Measurements from ENCODE around the gene COL6A1.

COL6A1 gene, protein sequence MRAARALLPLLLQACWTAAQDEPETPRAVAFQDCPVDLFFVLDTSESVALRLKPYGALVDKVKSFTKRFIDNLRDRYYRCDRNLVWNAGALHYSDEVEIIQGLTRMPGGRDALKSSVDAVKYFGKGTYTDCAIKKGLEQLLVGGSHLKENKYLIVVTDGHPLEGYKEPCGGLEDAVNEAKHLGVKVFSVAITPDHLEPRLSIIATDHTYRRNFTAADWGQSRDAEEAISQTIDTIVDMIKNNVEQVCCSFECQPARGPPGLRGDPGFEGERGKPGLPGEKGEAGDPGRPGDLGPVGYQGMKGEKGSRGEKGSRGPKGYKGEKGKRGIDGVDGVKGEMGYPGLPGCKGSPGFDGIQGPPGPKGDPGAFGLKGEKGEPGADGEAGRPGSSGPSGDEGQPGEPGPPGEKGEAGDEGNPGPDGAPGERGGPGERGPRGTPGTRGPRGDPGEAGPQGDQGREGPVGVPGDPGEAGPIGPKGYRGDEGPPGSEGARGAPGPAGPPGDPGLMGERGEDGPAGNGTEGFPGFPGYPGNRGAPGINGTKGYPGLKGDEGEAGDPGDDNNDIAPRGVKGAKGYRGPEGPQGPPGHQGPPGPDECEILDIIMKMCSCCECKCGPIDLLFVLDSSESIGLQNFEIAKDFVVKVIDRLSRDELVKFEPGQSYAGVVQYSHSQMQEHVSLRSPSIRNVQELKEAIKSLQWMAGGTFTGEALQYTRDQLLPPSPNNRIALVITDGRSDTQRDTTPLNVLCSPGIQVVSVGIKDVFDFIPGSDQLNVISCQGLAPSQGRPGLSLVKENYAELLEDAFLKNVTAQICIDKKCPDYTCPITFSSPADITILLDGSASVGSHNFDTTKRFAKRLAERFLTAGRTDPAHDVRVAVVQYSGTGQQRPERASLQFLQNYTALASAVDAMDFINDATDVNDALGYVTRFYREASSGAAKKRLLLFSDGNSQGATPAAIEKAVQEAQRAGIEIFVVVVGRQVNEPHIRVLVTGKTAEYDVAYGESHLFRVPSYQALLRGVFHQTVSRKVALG

DNA sequence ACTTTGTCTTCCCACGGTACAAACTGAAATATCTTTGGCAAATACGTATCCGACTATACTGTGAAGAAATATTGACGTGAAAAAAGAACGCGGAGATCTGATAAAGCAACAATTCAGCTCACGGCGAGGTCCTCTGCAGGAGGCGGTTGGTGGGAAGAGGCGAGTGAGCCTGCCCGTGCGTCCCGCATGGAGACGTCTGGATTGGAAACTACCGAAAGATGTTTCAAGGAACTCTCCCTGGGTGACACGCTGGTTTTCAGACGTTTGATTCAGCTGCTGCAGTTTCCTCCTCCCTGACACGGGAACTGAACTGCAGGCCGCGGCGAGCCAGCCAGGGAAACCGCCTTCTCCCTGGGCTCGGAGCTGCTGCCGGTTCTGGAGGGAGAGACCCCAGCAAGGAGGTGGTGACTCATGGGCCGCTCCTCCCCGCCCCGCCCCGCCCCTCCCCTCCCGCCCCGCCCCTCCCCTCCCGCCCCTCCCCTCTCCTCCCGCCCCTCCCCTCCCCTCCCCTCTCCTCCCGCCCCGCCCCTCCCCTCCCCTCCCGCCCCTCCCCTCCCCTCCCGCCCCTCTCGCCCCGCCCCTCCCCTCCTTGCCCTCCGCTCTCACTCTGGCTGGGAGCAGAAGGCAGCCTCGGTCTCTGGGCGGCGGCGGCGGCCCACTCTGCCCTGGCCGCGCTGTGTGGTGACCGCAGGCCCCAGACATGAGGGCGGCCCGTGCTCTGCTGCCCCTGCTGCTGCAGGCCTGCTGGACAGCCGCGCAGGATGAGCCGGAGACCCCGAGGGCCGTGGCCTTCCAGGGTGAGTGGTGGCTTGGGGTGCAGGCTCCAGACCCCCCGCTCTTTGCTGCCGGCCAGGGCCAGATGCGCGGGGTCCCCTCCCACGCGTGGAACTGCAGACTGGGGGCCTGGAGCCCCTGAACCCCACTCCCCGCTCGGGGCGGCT is at the start of gene COL6A1:
Gene COL6A1, plus strand, starts transcription at position 620 of the 941 bp plus-strand sequence. Its CDS starts 81 bp downstream, at position 701.
- TF ChIP-seq, protein P1, sequence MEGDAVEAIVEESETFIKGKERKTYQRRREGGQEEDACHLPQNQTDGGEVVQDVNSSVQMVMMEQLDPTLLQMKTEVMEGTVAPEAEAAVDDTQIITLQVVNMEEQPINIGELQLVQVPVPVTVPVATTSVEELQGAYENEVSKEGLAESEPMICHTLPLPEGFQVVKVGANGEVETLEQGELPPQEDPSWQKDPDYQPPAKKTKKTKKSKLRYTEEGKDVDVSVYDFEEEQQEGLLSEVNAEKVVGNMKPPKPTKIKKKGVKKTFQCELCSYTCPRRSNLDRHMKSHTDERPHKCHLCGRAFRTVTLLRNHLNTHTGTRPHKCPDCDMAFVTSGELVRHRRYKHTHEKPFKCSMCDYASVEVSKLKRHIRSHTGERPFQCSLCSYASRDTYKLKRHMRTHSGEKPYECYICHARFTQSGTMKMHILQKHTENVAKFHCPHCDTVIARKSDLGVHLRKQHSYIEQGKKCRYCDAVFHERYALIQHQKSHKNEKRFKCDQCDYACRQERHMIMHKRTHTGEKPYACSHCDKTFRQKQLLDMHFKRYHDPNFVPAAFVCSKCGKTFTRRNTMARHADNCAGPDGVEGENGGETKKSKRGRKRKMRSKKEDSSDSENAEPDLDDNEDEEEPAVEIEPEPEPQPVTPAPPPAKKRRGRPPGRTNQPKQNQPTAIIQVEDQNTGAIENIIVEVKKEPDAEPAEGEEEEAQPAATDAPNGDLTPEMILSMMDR (IDR thresholded peaks at IDR 0.05; ENCODE audit: low read depth, low read length, missing control alignments): no peak
- DNase-seq (ENCODE audit: extremely low read depth, low read depth): peak; percentile 63
- peak within 1 kb of the TSS; percentile 98 for H3K4me3 ChIP-seq (replicated peaks; ENCODE audit: low read depth, low read length)

DNA sequence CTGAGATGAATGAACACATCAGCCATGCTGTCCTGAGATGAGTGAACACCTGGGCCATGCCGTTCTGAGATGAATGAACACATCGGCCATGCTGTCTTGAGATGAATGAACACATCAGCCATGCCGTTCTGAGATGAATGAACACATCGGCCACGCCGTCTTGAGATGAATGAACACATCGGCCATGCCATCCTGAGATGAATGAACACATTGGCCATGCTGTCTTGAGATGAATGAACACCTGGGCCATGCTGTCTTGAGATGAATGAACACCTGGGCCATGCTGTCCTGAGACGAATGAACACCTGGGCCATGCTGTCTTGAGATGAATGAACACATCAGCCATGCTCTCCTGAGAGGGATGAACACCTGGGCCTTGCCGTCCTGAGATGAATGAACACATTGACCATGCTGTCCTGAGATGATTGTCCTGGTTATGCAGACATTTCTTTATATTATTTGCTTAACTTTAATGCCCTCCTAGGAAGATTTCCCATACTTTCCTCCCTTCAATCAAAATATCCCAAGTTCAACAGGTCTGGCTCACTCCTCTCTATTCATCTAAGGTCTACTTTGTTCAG is 48.6 kb upstream of the COL6A1 start:
- TF ChIP-seq, protein P1 (IDR thresholded peaks at IDR 0.05; ENCODE audit: low read depth, low read length, missing control alignments): no peak
- no peak overlapping the region for H3K4me3 ChIP-seq (replicated peaks; ENCODE audit: low read depth, low read length)
- no peak for DNase-seq (ENCODE audit: extremely low read depth, low read depth)

DNA sequence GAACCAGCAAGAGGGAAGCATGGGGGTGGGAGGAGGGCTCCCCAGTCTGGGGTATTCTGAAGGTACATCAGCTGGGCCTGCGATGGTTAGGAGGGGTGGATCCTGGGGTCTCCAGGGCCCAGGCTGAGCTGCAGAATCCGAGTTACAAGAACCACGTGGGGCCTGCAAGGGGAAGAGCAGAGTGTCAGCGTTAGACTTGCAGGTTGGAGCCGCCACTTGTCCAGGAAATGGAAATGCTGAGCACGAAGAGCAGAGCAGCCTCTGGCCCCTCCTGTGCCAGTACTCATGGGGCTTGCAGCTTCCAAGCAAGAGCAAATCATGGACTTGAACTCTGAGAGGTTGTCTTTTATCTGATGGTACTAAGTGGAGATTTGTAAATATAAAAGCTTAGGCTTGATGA is 47.5 kb upstream of the COL6A1 start:
- TF ChIP-seq, protein P1 (IDR thresholded peaks at IDR 0.05; ENCODE audit: low read depth, low read length, missing control alignments): no peak
- no peak overlapping the region for H3K4me3 ChIP-seq (replicated peaks; ENCODE audit: low read depth, low read length)
- no peak for DNase-seq (ENCODE audit: extremely low read depth, low read depth)

DNA sequence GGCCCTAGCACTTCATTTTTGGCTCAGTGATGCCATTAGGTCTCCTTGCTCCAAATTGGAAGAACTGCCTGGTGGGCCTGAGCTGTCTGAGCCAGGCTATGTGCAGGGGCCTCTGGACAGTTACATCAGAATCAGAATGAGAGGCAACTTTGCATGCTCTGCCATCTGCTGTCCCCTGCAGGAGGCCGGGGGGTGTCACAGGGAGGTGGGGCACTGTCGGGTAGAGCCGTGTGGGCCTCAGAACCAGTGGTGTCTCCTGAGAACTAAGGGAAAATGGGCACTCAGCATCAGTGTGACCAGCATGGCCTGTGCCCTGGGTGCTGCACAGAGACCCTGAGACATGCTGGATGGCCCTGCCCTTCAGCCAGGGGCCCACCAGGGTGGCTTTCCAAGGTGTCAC is 47.0 kb upstream of the COL6A1 start:
- no peak for DNase-seq (ENCODE audit: extremely low read depth, low read depth)
- no peak overlapping the region for H3K4me3 ChIP-seq (replicated peaks; ENCODE audit: low read depth, low read length)
- TF ChIP-seq, protein P1 (IDR thresholded peaks at IDR 0.05; ENCODE audit: low read depth, low read length, missing control alignments): no peak

DNA sequence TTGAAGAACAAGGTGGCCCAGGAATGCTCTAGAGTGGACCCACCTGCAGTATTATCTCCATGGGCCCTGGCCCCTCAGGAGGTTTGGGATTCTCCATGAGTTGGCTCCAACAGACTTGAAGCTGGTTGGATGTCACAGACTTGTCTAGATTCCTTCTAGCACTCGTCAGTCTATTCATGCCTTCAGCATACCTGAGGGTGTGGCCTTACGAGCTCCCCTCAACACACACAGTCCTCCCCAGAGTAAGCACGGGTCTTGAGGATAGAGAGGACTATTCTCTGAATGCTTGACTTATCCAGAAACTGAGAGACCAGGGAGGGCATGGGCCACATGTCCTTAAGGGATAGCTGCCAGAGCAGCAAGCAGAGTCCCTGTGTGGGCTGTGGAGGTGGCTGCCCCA is 45.9 kb upstream of the COL6A1 start:
- no peak overlapping the region for H3K4me3 ChIP-seq (replicated peaks; ENCODE audit: low read depth, low read length)
- TF ChIP-seq, protein P1 (IDR thresholded peaks at IDR 0.05; ENCODE audit: low read depth, low read length, missing control alignments): no peak
- no peak for DNase-seq (ENCODE audit: extremely low read depth, low read depth)

Data from HFF-Myc (cell line).